Hepatocyte (in vitro differentiated cells): ENCODE measurements around the gene ACOXL.

Source experiments
- CTCF ChIP-seq: fragments of 200-600 bp; sonication (generic); IDR thresholded peaks from 2 replicates; pipeline ENCODE4 v1.5.1; 2016; ENCODE audit warnings: antibody characterized with exemption, mild to moderate bottlenecking; ENCODE audit not compliant: poor library complexity
- EZH2 ChIP-seq: fragments of 200-600 bp; sonication (generic); IDR thresholded peaks from 2 replicates; pipeline ENCODE4 v1.6.1; 2016; ENCODE audit warnings: antibody characterized with exemption, mild to moderate bottlenecking, borderline replicate concordance

GRCh38 chr2:110724820-110725219 is 7.6 kb upstream of the ACOXL start:
- TF ChIP-seq EZH2 (no peak), CTCF (no peak)
